Muscle layer of colon (tissue), 2 donors: Measurements from ENCODE around the gene PDSS2.
"Not testable (repeated sequence)": the region's sequence is repeated elsewhere in the genome, so short reads cannot be mapped to it uniquely, and the experiment has no call there.

Experiments used
- H3K27ac ChIP-seq: one replicate; pipeline ENCODE4 v1.7.0; 2013; ENCODE audit warnings: low read depth, mild to moderate bottlenecking, low read length, moderate library complexity
- H3K27me3 ChIP-seq, 2 donors: one replicate each; pipeline ENCODE4 v1.7.0; 2013; ENCODE audit warnings: low read length in 2 of 2, mild to moderate bottlenecking in 2 of 2; ENCODE audit not compliant: insufficient read depth in 2 of 2, control insufficient read depth in 1 of 2
- H3K36me3 ChIP-seq: one replicate; pipeline ENCODE4 v1.7.0; 2013; ENCODE audit warnings: mild to moderate bottlenecking, low read length; ENCODE audit not compliant: insufficient read depth
- H3K4me1 ChIP-seq: one replicate; pipeline ENCODE4 v1.7.0; 2013; ENCODE audit warnings: mild to moderate bottlenecking, low read length; ENCODE audit not compliant: insufficient read depth
- H3K4me3 ChIP-seq, 2 donors: one replicate each; pipeline ENCODE4 v1.7.0; 2013; ENCODE audit warnings: low read length in 2 of 2, low read depth in 1 of 2, mild to moderate bottlenecking in 1 of 2, moderate library complexity in 1 of 2
- H3K9ac ChIP-seq: one replicate; pipeline ENCODE4 v1.7.0; 2013; ENCODE audit warnings: low read length
- H3K9me3 ChIP-seq: one replicate; pipeline ENCODE4 v1.7.0; 2013; ENCODE audit warnings: mild to moderate bottlenecking, low read length
- donor health status: abdominal sarcoma.
- donor health status: Adenocarcinoma of cecum.

Gene PDSS2

GRCh38 chr6:107179004-107179403, 280.4 kb downstream of the PDSS2 start:
- no peak overlapping the region for H3K9ac ChIP-seq
- H3K36me3 ChIP-seq = no peaks in the 10 kb centered on the region
- no peak overlapping the region for H3K4me3 ChIP-seq
- no peak overlapping the region for H3K27ac ChIP-seq
- H3K27me3 ChIP-seq = no peaks in the 10 kb centered on the region
- H3K9me3 ChIP-seq = no peaks in the 10 kb centered on the region
- no peaks in the 10 kb centered on the region for H3K4me1 ChIP-seq

DNA sequence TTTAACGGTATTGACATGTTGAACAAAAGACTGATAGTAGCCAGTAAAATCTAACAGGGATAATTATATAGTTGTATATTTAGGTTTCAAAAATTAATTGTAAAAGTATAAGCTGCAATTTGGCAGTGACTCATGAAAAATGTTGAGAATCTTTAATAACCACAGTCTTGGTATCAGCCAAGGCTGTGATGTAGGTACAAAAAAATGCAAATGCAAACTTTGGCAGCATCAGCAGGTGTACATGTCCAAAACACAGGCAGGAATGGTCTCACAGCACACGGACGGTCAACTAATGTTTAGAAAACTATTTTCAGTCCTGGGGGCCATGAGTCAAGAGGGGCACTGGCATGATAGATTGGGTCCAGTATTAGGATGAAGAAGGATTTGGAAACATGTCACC, 285.6 kb downstream of the PDSS2 start:
- Histone ChIP-seq H3K9ac (no peak overlapping the region), H3K4me3 (no peak overlapping the region), H3K4me1 (no peaks in the 10 kb centered on the region), H3K27me3 (no peaks in the 10 kb centered on the region), H3K9me3 (no peaks in the 10 kb centered on the region), H3K27ac (no peak overlapping the region), H3K36me3 (no peaks in the 10 kb centered on the region)

DNA sequence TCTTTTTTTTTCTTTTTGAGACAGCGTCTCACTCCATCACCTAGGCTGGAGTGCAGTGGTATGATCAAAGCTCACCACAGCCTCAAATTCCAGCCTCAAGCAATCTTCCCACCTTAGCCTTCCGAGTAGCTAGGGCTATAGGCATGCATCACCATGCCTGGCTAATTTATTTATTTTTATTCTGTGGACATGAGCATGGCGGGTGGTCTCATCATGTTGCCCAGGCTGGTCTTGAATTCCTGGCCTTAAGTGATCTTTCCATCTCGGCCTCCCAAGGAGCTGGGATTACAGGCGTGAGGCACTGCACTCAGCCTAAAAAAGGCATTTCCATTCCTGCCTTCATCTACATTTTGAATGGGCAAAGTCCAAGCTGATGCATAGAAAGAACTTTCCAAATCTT, 287.9 kb downstream of the PDSS2 start:
- no peaks in the 10 kb centered on the region for H3K27me3 ChIP-seq
- H3K36me3 ChIP-seq = no peaks in the 10 kb centered on the region
- H3K9ac ChIP-seq = no peak overlapping the region
- H3K4me3 ChIP-seq = no peak overlapping the region
- no peaks in the 10 kb centered on the region for H3K9me3 ChIP-seq
- H3K4me1 ChIP-seq = no peaks in the 10 kb centered on the region
- H3K27ac ChIP-seq = no peak overlapping the region

GRCh38 chr6:107164299-107164698, 295.1 kb downstream of the PDSS2 start:
- H3K4me1 ChIP-seq, H3K9ac ChIP-seq, H3K27ac ChIP-seq, H3K9me3 ChIP-seq, H3K27me3 ChIP-seq, H3K36me3 ChIP-seq, H3K4me3 ChIP-seq: not testable (repeated sequence)

GRCh38 chr6:107161521-107161920, 297.8 kb downstream of the PDSS2 start:
- no peaks in the 10 kb centered on the region for H3K9me3 ChIP-seq
- H3K4me3 ChIP-seq = no peak overlapping the region
- no peak overlapping the region for H3K9ac ChIP-seq
- no peaks in the 10 kb centered on the region for H3K4me1 ChIP-seq
- H3K36me3 ChIP-seq = no peaks in the 10 kb centered on the region
- no peaks in the 10 kb centered on the region for H3K27me3 ChIP-seq
- H3K27ac ChIP-seq = no peak overlapping the region

GRCh38 chr6:107156617-107157016, 302.7 kb downstream of the PDSS2 start:
- H3K4me3 ChIP-seq = no peak overlapping the region
- H3K27ac ChIP-seq = no peak overlapping the region
- no peaks in the 10 kb centered on the region for H3K4me1 ChIP-seq
- no peak overlapping the region for H3K9ac ChIP-seq
- H3K36me3 ChIP-seq = no peaks in the 10 kb centered on the region
- H3K9me3 ChIP-seq = no peaks in the 10 kb centered on the region
- H3K27me3 ChIP-seq = no peaks in the 10 kb centered on the region

- H3K27ac ChIP-seq = no peak overlapping the region
Measured at GRCh38 chr6:107154801-107155160, 304.6 kb downstream of the PDSS2 start.

GRCh38 chr6:107154131-107154800, 305.1 kb downstream of the PDSS2 start:
- Histone ChIP-seq H3K36me3 (no peaks in the 10 kb centered on the region), H3K9ac (no peak overlapping the region), H3K4me3 (no peak overlapping the region), H3K9me3 (no peaks in the 10 kb centered on the region), H3K27me3 (no peaks in the 10 kb centered on the region), H3K4me1 (no peaks in the 10 kb centered on the region), H3K27ac (no peak overlapping the region)

More at GRCh38 chr6:107154801-107155160, 304.6 kb downstream of the PDSS2 start:
- no peaks in the 10 kb centered on the region for H3K9me3 ChIP-seq
- no peaks in the 10 kb centered on the region for H3K27me3 ChIP-seq
- H3K36me3 ChIP-seq = no peaks in the 10 kb centered on the region
- no peak overlapping the region for H3K4me3 ChIP-seq
- H3K4me1 ChIP-seq = no peaks in the 10 kb centered on the region
- no peak overlapping the region for H3K9ac ChIP-seq

DNA sequence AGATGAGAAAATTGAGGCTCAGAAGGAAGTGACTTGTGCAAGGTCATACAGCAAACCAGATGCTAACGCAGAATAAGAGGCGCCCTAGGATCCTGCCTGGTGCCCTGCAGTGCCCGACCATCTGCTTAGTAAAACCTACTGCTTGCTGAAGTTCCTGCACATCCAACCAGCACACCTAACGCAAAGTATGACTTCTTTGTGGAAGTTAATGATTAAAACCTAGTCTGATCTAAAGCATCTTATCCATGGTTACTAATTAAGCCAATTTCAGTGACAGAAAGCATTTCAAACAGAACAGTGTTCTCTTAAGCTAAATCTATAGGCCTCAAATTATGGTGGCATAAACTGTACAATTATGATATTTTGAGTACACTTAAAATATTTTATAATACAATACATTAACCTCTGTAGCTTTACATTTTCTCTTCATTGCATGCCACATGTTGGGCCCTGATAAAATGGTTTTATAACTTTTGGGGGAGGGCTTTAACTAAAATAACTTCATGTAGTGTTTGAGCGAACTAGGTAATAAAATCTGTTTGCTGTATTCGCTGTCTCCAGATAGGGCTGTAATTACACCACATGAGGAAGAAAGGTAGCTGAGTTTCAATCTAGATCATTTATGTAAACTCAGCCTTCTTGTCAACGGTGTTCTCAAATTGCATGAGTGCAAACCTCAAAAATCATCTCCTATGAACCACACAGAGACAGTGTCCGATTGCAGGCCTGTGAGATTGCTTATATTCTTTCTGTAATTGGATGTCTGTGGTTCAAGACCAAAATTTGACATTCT, 306.5 kb downstream of the PDSS2 start:
- Histone ChIP-seq H3K27ac (no peak overlapping the region), H3K9me3 (no peaks in the 10 kb centered on the region), H3K4me1 (no peaks in the 10 kb centered on the region), H3K9ac (no peak overlapping the region), H3K36me3 (no peaks in the 10 kb centered on the region), H3K27me3 (no peaks in the 10 kb centered on the region), H3K4me3 (no peak overlapping the region)

DNA sequence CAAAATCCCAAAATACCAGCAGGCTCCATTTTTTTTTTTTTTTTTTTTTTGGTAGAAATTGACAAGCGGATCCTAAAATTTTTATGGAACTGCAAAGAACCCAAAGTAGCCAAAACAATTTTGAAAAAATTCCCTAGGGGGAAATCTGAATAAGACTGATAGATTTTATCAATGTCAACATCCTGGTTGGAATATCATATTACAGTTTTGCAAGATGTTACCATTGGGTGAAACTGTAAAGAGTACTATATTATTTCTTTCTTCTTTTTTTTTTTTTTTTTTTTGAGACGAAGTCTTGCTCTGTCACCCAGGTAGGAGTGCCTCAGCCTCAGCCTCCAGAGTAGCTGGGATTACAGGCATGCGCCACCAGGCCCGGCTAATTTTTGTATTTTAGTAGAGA, 314.7 kb downstream of the PDSS2 start:
- H3K27me3 ChIP-seq = no peaks in the 10 kb centered on the region
- no peak overlapping the region for H3K27ac ChIP-seq
- H3K9ac ChIP-seq = no peak overlapping the region
- no peaks in the 10 kb centered on the region for H3K36me3 ChIP-seq
- no peaks in the 10 kb centered on the region for H3K9me3 ChIP-seq
- H3K4me1 ChIP-seq = no peaks in the 10 kb centered on the region
- H3K4me3 ChIP-seq = no peak overlapping the region

GRCh38 chr6:107144014-107144413, 315.4 kb downstream of the PDSS2 start:
- Histone ChIP-seq H3K4me3 (no peak overlapping the region), H3K27me3 (no peaks in the 10 kb centered on the region), H3K9ac (no peak overlapping the region), H3K4me1 (no peaks in the 10 kb centered on the region), H3K9me3 (no peaks in the 10 kb centered on the region), H3K27ac (no peak overlapping the region), H3K36me3 (no peaks in the 10 kb centered on the region)

- Histone ChIP-seq H3K27me3 (no peaks in the 10 kb centered on the region), H3K9ac (no peak overlapping the region), H3K4me1 (no peaks in the 10 kb centered on the region), H3K9me3 (no peaks in the 10 kb centered on the region), H3K36me3 (no peaks in the 10 kb centered on the region), H3K27ac (no peak overlapping the region), H3K4me3 (no peak overlapping the region)
Measured at GRCh38 chr6:107140581-107140980, 318.8 kb downstream of the PDSS2 start.
